Ascending aorta (tissue), 2 donors: Measurements from ENCODE around the gene CASKIN1. TPM values are rescaled to one million over a fixed set of nuclear protein-coding genes. Genes with fewer than 3 reads are reported as not detected.

Source experiments
- DNase-seq, 2 donors: peaks; one replicate each; pipeline ENCODE4 v3.0.0-alpha.2; 2019; ENCODE audit warnings: low spot score in 2 of 2
- H3K27ac ChIP-seq, 2 donors: fragments of 200-600 bp; sonication (generic); one replicate each; pipeline ENCODE4 v1.5.1; 2016 to 2017; ENCODE audit warnings: mild to moderate bottlenecking in 1 of 2
- H3K27me3 ChIP-seq: fragments of 200-600 bp; sonication (generic); one replicate; pipeline ENCODE4 v1.5.1; 2017
- H3K36me3 ChIP-seq, 2 donors: fragments of 200-600 bp; sonication (generic); one replicate each; pipeline ENCODE4 v1.5.1; 2016
- H3K4me1 ChIP-seq, 2 donors: fragments of 200-600 bp; sonication (generic); one replicate each; pipeline ENCODE4 v1.5.1; 2016 to 2017; ENCODE audit warnings: mild to moderate bottlenecking in 1 of 2
- H3K4me3 ChIP-seq, 2 donors: fragments of 200-600 bp; sonication (generic); one replicate each; pipeline ENCODE4 v1.5.1; 2016 to 2017; ENCODE audit warnings: mild to moderate bottlenecking in 1 of 2
- H3K9me3 ChIP-seq, 2 donors: fragments of 200-600 bp; sonication (generic); one replicate each; pipeline ENCODE4 v1.5.1; 2016
- intact Hi-C: fragments of 100-400 bp; cut with DNase I; formaldehyde crosslinking; loops from one replicate; pipeline ENCODE4 v1.15.1; 2023
- total RNA-seq: library from RNA; depleted of rRNA; stranded (reverse); fragments of >200 nt; gene quantifications from one replicate; pipeline ENCODE4 v1.1.0, GENCODE V29; 2016
- TF ChIP-seq, protein P1 (sequence below), 3 experiments: fragments of 200-600 bp in 2 of 3; fragments of 450-650 bp in 1 of 3; sonication (generic) in 2 of 3; IDR thresholded peaks; one replicate each; pipeline ENCODE4 v1.5.1; 2016 to 2019; ENCODE audit warnings: antibody characterized with exemption in 3 of 3, mild to moderate bottlenecking in 1 of 3, moderate library complexity in 1 of 3

CASKIN1 gene
- total RNA-seq, 1 donor from 2014 or later: not detected

DNA sequence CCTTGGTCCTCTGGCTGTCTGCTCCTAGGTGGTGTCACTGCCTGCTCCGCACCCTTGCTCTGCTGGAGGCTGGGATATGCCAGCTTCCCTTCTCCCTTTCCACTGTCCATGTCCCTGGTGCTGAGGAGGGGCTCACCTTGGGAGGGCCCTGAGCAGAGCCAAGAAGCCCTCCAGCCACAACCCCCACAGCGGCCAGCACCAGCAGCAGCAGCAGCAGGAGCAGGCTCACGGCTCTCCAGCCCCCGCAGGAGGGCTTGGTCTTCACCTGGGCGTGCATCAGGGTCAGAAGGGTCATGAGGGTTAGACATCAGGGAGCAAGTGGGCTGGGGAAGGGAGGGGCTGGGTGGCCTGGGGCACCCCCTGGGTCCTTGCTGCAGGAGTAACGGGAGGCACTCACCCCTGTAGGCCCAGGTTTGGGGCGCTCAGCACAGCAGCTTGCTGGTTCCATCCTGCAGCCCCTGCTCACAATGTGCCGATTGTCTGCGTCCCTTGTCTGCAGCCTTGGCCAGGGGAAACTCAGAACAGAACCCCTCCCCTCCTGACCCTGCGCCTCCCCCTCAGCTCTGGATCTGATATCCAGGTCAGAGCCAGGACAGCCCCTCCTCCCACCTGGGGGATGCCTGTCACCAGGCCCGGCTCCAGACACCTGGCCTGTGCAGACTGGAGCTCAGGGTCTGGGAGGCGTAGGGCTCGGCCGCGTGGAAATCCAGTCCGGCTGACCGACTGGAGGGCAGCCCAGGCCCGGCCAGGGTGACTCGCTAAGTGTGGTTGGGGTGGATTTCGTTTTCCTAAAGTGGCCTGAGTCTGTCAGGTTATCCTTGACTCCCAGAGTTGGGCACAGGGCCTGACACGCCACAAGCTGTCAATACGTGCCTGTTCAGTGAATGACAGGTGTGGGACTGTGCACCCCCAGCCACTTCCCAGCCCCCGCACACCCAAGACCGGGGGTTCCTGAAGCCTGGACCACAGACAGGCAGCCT, 14.3 kb upstream of the CASKIN1 start, which contains the start of gene BRICD5:
TSS of gene BRICD5 (minus strand) at position 478 of the 980 bp plus-strand sequence. CDS start at position 448, 30 bp downstream.
- H3K4me3 ChIP-seq: no peak within 1 kb of the TSS
- peaks cover 18 to 36% of the 10 kb centered on the region in 2 donors for H3K36me3 ChIP-seq
- no peaks in the 10 kb centered on the region for H3K9me3 ChIP-seq
- H3K27ac ChIP-seq: no peak within 1 kb of the TSS
- TF ChIP-seq, protein P1, sequence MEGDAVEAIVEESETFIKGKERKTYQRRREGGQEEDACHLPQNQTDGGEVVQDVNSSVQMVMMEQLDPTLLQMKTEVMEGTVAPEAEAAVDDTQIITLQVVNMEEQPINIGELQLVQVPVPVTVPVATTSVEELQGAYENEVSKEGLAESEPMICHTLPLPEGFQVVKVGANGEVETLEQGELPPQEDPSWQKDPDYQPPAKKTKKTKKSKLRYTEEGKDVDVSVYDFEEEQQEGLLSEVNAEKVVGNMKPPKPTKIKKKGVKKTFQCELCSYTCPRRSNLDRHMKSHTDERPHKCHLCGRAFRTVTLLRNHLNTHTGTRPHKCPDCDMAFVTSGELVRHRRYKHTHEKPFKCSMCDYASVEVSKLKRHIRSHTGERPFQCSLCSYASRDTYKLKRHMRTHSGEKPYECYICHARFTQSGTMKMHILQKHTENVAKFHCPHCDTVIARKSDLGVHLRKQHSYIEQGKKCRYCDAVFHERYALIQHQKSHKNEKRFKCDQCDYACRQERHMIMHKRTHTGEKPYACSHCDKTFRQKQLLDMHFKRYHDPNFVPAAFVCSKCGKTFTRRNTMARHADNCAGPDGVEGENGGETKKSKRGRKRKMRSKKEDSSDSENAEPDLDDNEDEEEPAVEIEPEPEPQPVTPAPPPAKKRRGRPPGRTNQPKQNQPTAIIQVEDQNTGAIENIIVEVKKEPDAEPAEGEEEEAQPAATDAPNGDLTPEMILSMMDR (IDR thresholded peaks at IDR 0.05): no peak
- no peaks in the 10 kb centered on the region for H3K27me3 ChIP-seq
- peaks cover 15 to 30% of the 10 kb centered on the region in 2 donors for H3K4me1 ChIP-seq
- intact Hi-C loops: loop anchor here (5.0 kb wide), 2 partner anchors 42 to 812 kb away; partner anchors contain the start of genes ECI1, HCFC1R1, THOC6 and TNFRSF12A
- DNase-seq: no peak

DNA sequence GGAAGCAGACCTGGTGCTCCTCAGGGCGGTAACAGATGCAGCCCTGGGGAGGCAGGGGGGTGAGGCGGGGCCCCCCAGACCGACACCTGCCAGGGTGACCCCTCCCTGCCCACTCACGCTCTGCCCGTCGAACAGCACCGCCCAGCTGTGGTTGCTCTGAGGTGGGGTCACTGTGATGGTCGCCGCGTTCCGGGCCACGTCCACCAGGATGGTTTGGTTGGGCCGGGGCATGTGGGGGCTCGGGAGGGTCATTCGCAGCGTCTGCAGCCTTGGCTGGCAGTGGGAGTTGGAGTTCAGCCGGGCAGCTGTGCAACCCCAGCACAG, 13.6 kb upstream of the CASKIN1 start:
- intact Hi-C loops: loop anchor here (5.0 kb wide), 2 partner anchors 42 to 812 kb away; partner anchors contain the start of genes ECI1, HCFC1R1, THOC6 and TNFRSF12A
- no peaks in the 10 kb centered on the region for H3K9me3 ChIP-seq
- TF ChIP-seq, protein P1 (IDR thresholded peaks at IDR 0.05): no peak
- H3K4me1 ChIP-seq: peaks cover 15 to 30% of the 10 kb centered on the region in 2 donors
- H3K27me3 ChIP-seq: no peaks in the 10 kb centered on the region
- H3K36me3 ChIP-seq: peaks cover 18 to 36% of the 10 kb centered on the region in 2 donors
- DNase-seq: no peak
- H3K27ac ChIP-seq: no peak overlapping the region
- no peak overlapping the region for H3K4me3 ChIP-seq

DNA sequence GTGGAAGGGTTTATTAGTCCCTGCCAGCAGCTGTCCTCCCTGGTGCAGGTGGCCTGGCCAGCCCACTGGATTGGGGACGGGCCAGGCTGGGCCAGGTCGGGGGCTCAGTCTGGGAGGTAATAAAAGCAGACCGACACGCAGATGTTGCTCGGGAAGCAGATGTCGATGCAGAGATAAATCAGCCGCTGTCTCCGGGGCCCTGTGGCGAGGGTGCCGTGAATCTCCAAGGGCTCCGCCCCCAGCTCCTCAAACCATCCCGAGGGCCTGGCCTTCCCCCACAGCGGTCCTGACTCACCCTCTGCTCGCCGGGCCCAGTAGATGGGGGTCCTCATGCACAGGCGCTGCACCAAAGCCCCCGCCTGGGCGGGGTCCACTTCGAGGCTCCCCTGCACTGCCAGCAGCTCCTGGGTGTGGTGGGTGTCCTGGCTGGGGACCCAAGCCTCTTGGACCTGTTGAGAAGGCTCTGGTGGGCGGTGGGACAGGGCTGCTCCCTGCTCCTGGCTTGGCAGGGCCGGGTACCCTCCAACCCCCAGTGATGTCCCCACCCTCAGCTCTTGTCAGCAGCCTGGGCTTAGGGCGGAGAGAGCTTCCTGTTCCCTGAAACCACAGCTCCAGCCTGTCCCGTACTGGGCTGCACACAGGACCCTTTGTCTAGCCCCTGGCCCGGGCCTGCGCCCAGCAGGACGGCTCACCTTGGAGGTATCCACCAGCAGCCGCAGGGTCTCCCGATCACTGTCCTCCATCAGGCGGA, 13.0 kb upstream of the CASKIN1 start:
- H3K27me3 ChIP-seq: no peaks in the 10 kb centered on the region
- peaks cover 15 to 33% of the 10 kb centered on the region in 2 donors for H3K4me1 ChIP-seq
- TF ChIP-seq, protein P1 (IDR thresholded peaks at IDR 0.05): no peak
- intact Hi-C loops: loop anchor here (5.0 kb wide), 4 partner anchors 43 to 813 kb away; partner anchors contain the start of genes CRAMP1, ECI1, HCFC1R1 and IFT140
- H3K4me3 ChIP-seq: no peak overlapping the region
- H3K9me3 ChIP-seq: no peaks in the 10 kb centered on the region
- H3K36me3 ChIP-seq: peaks cover 18 to 36% of the 10 kb centered on the region in 2 donors
- no peak overlapping the region for H3K27ac ChIP-seq
- no peak for DNase-seq

- no peak overlapping the region for H3K4me3 ChIP-seq
- no peak for DNase-seq
- H3K36me3 ChIP-seq: peaks cover 18 to 36% of the 10 kb centered on the region in 2 donors
- H3K27me3 ChIP-seq: no peaks in the 10 kb centered on the region
- TF ChIP-seq, protein P1 (IDR thresholded peaks at IDR 0.05): no peak
- H3K27ac ChIP-seq: no peak overlapping the region
- peaks cover 12 to 30% of the 10 kb centered on the region in 2 donors for H3K4me1 ChIP-seq
- H3K9me3 ChIP-seq: no peaks in the 10 kb centered on the region
- intact Hi-C loops: loop anchor here (5.0 kb wide), 2 partner anchors 59 to 596 kb away; partner anchors contain the start of genes CRAMP1, IFT140 and RNPS1
Measured at GRCh38 chr16:2208772-2209171, 12.4 kb upstream of the CASKIN1 start.

- intact Hi-C loops: loop anchor here (5.0 kb wide), 2 partner anchors 59 to 596 kb away; partner anchors contain the start of genes CRAMP1, IFT140 and RNPS1
- Histone ChIP-seq H3K4me1 (peaks cover 11 to 25% of the 10 kb centered on the region in 2 donors), H3K9me3 (no peaks in the 10 kb centered on the region), H3K27ac (no peak overlapping the region), H3K4me3 (no peak overlapping the region), H3K27me3 (no peaks in the 10 kb centered on the region), H3K36me3 (peaks cover 18 to 36% of the 10 kb centered on the region in 2 donors)
- TF ChIP-seq, protein P1 (IDR thresholded peaks at IDR 0.05): no peak
- no peak for DNase-seq
Measured at GRCh38 chr16:2208308-2208707, 11.9 kb upstream of the CASKIN1 start.
